ENCODE data around the gene SCGB1C1.
"Not testable (repeated sequence)": the region's sequence is repeated elsewhere in the genome, so short reads cannot be mapped to it uniquely, and the experiment has no call there.

SCGB1C1 gene

GRCh38 chr11:220641-221215 lies 27.9 kb downstream of the SCGB1C1 start:
- H3K4me1 ChIP-seq (ENCODE audit: control insufficient read depth, insufficient read depth, low read length, unreplicated experiment); H3K36me3 ChIP-seq (ENCODE audit: insufficient read depth, low read length); H3K27ac ChIP-seq (ENCODE audit: low read depth, low read length); H2AFZ ChIP-seq (ENCODE audit: low read length, unreplicated experiment); H3K27me3 ChIP-seq (ENCODE audit: insufficient read depth, low read length); H3K4me3 ChIP-seq (ENCODE audit: low read depth, low read length); H3K79me2 ChIP-seq (ENCODE audit: control insufficient read depth, insufficient read depth, low read length, unreplicated experiment): not testable (repeated sequence)

DNA sequence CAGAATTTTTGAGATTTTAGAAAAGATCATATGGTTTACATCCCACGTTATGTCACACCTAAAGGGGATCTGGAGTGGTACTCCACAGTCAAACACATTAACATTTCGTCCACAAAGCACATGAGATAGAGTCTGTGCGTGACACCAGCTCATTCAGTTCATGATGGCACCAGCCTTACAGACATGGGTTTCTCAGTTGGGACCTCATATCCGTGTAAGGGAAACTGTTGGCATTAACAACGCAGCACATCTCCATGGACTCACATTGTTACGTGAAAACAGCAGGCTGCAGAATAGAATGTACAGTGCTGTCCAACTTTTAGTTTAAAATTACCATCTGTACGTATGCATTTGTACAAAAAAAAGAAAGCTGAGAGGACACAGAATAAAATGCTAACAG lies 28.7 kb downstream of the SCGB1C1 start:
- H3K36me3 ChIP-seq (ENCODE audit: insufficient read depth, low read length), result no peaks in the 10 kb centered on the region
- peaks cover 8% of the 10 kb centered on the region for H3K4me1 ChIP-seq (ENCODE audit: control insufficient read depth, insufficient read depth, low read length, unreplicated experiment)
- no peaks in the 10 kb centered on the region for H3K79me2 ChIP-seq (ENCODE audit: control insufficient read depth, insufficient read depth, low read length, unreplicated experiment)
- no peak overlapping the region for H2AFZ ChIP-seq (ENCODE audit: low read length, unreplicated experiment)
- no peak overlapping the region for H3K27ac ChIP-seq (ENCODE audit: low read depth, low read length)
- no peaks in the 10 kb centered on the region for H3K27me3 ChIP-seq (ENCODE audit: insufficient read depth, low read length)
- H3K4me3 ChIP-seq (ENCODE audit: low read depth, low read length), result no peak overlapping the region

GRCh38 chr11:221998-222789 lies 29.3 kb downstream of the SCGB1C1 start:
- Histone ChIP-seq H2AFZ (ENCODE audit: low read length, unreplicated experiment) (no peak overlapping the region), H3K27me3 (ENCODE audit: insufficient read depth, low read length) (no peaks in the 10 kb centered on the region), H3K4me3 (ENCODE audit: low read depth, low read length) (no peak overlapping the region), H3K4me1 (ENCODE audit: control insufficient read depth, insufficient read depth, low read length, unreplicated experiment) (peaks cover 8% of the 10 kb centered on the region), H3K79me2 (ENCODE audit: control insufficient read depth, insufficient read depth, low read length, unreplicated experiment) (no peaks in the 10 kb centered on the region), H3K36me3 (ENCODE audit: insufficient read depth, low read length) (no peaks in the 10 kb centered on the region), H3K27ac (ENCODE audit: low read depth, low read length) (no peak overlapping the region)

GRCh38 chr11:223026-223789 lies 30.3 kb downstream of the SCGB1C1 start:
- Histone ChIP-seq H2AFZ (ENCODE audit: low read length, unreplicated experiment) (no peak overlapping the region), H3K4me1 (ENCODE audit: control insufficient read depth, insufficient read depth, low read length, unreplicated experiment) (peaks cover 8% of the 10 kb centered on the region), H3K36me3 (ENCODE audit: insufficient read depth, low read length) (no peaks in the 10 kb centered on the region), H3K79me2 (ENCODE audit: control insufficient read depth, insufficient read depth, low read length, unreplicated experiment) (peaks cover 2% of the 10 kb centered on the region), H3K4me3 (ENCODE audit: low read depth, low read length) (no peak overlapping the region), H3K27me3 (ENCODE audit: insufficient read depth, low read length) (no peaks in the 10 kb centered on the region), H3K27ac (ENCODE audit: low read depth, low read length) (no peak overlapping the region)

DNA sequence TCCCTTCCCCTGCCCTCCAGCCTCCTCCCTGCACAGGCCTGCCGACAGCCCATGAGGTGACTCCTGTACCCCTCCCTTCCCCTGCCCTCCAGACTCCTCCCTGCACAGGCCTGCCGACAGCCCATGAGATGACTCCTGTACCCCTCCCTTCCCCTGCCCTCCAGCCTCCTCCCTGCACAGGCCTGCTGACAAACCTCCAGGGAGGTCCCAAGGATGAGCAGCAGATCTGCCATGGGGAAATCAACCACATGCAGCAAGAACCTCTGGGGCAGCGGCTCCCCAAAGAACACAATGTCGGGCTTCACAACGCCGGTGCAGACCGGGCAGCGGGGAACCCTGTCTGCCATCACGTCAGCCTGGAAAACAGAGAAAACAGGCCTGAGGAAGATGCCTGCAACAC lies 31.0 kb downstream of the SCGB1C1 start:
- Histone ChIP-seq H2AFZ (ENCODE audit: low read length, unreplicated experiment) (no peak overlapping the region), H3K79me2 (ENCODE audit: control insufficient read depth, insufficient read depth, low read length, unreplicated experiment) (peaks cover 4% of the 10 kb centered on the region), H3K4me3 (ENCODE audit: low read depth, low read length) (no peak overlapping the region), H3K36me3 (ENCODE audit: insufficient read depth, low read length) (peaks cover 5% of the 10 kb centered on the region; the same call in 1 of the 2 replicates), H3K27ac (ENCODE audit: low read depth, low read length) (no peak overlapping the region), H3K4me1 (ENCODE audit: control insufficient read depth, insufficient read depth, low read length, unreplicated experiment) (peaks cover 8% of the 10 kb centered on the region), H3K27me3 (ENCODE audit: insufficient read depth, low read length) (no peaks in the 10 kb centered on the region)

- Histone ChIP-seq H3K4me1 (ENCODE audit: control insufficient read depth, insufficient read depth, low read length, unreplicated experiment) (peaks cover 8% of the 10 kb centered on the region), H3K36me3 (ENCODE audit: insufficient read depth, low read length) (peaks cover 7% of the 10 kb centered on the region; the same call in 1 of the 2 replicates), H3K27me3 (ENCODE audit: insufficient read depth, low read length) (no peaks in the 10 kb centered on the region), H3K79me2 (ENCODE audit: control insufficient read depth, insufficient read depth, low read length, unreplicated experiment) (peaks cover 4% of the 10 kb centered on the region), H3K27ac (ENCODE audit: low read depth, low read length) (no peak overlapping the region), H3K4me3 (ENCODE audit: low read depth, low read length) (no peak overlapping the region), H2AFZ (ENCODE audit: low read length, unreplicated experiment) (no peak overlapping the region)
Measured at GRCh38 chr11:224424-224823, 31.5 kb downstream of the SCGB1C1 start.

GRCh38 chr11:225734-226453 lies 33.0 kb downstream of the SCGB1C1 start:
- Histone ChIP-seq H3K36me3 (ENCODE audit: insufficient read depth, low read length) (peaks cover 7% of the 10 kb centered on the region; the same call in 1 of the 2 replicates), H3K4me1 (ENCODE audit: control insufficient read depth, insufficient read depth, low read length, unreplicated experiment) (peaks cover 8% of the 10 kb centered on the region), H3K27ac (ENCODE audit: low read depth, low read length) (no peak overlapping the region), H3K27me3 (ENCODE audit: insufficient read depth, low read length) (no peaks in the 10 kb centered on the region), H3K4me3 (ENCODE audit: low read depth, low read length) (no peak overlapping the region), H2AFZ (ENCODE audit: low read length, unreplicated experiment) (no peak overlapping the region), H3K79me2 (ENCODE audit: control insufficient read depth, insufficient read depth, low read length, unreplicated experiment) (peaks cover 4% of the 10 kb centered on the region)

- H3K79me2 ChIP-seq (ENCODE audit: control insufficient read depth, insufficient read depth, low read length, unreplicated experiment), result peaks cover 5% of the 10 kb centered on the region
- no peak overlapping the region for H2AFZ ChIP-seq (ENCODE audit: low read length, unreplicated experiment)
- H3K4me3 ChIP-seq (ENCODE audit: low read depth, low read length), result no peak overlapping the region
- H3K27ac ChIP-seq (ENCODE audit: low read depth, low read length), result no peak overlapping the region
- peaks cover 7% of the 10 kb centered on the region; the same call in 1 of the 2 replicates for H3K36me3 ChIP-seq (ENCODE audit: insufficient read depth, low read length)
- H3K4me1 ChIP-seq (ENCODE audit: control insufficient read depth, insufficient read depth, low read length, unreplicated experiment), result peaks cover 8% of the 10 kb centered on the region
- H3K27me3 ChIP-seq (ENCODE audit: insufficient read depth, low read length), result no peaks in the 10 kb centered on the region
Measured at GRCh38 chr11:227824-228379, 35.0 kb downstream of the SCGB1C1 start.

GRCh38 chr11:230431-230830 lies 37.6 kb downstream of the SCGB1C1 start:
- Histone ChIP-seq H3K79me2 (ENCODE audit: control insufficient read depth, insufficient read depth, low read length, unreplicated experiment) (peaks cover 18% of the 10 kb centered on the region), H3K36me3 (ENCODE audit: insufficient read depth, low read length) (peaks cover 7% of the 10 kb centered on the region; the same call in 1 of the 2 replicates), H3K4me1 (ENCODE audit: control insufficient read depth, insufficient read depth, low read length, unreplicated experiment) (peaks cover 8% of the 10 kb centered on the region), H2AFZ (ENCODE audit: low read length, unreplicated experiment) (no peak overlapping the region), H3K27me3 (ENCODE audit: insufficient read depth, low read length) (no peaks in the 10 kb centered on the region), H3K4me3 (ENCODE audit: low read depth, low read length) (no peak overlapping the region), H3K27ac (ENCODE audit: low read depth, low read length) (no peak overlapping the region)

Measured in ACC112 (cell line).